ENCODE data around the gene LRRC38.

The LRRC38 gene

DNA sequence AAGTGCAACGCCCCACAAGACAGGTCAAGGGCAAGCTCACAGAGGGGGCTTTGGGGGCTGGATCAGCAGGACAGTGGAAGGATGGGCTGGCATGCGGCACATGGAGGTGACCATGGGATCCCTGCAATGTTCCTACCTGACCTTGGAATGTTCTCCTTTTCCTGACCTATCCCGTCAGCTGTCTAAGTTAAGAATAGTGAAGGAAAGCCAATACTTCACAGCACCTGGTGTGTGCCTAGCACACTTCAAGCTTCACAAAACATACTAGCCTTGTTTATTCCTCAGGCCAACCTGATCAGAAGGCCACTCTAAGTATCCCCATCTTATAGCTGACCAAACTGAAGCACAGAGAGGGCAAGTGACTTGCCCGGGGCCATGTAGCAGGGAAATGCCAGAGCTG, 31.2 kb downstream of the LRRC38 start:
- TF ChIP-seq, protein P1, sequence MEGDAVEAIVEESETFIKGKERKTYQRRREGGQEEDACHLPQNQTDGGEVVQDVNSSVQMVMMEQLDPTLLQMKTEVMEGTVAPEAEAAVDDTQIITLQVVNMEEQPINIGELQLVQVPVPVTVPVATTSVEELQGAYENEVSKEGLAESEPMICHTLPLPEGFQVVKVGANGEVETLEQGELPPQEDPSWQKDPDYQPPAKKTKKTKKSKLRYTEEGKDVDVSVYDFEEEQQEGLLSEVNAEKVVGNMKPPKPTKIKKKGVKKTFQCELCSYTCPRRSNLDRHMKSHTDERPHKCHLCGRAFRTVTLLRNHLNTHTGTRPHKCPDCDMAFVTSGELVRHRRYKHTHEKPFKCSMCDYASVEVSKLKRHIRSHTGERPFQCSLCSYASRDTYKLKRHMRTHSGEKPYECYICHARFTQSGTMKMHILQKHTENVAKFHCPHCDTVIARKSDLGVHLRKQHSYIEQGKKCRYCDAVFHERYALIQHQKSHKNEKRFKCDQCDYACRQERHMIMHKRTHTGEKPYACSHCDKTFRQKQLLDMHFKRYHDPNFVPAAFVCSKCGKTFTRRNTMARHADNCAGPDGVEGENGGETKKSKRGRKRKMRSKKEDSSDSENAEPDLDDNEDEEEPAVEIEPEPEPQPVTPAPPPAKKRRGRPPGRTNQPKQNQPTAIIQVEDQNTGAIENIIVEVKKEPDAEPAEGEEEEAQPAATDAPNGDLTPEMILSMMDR (IDR thresholded peaks at IDR 0.05; ENCODE audit: low read depth, low read length) = no peak
- TF ChIP-seq MYC (IDR thresholded peaks at IDR 0.05; ENCODE audit: low read depth, low read length) (no peak), POLR2A (IDR thresholded peaks at IDR 0.05; ENCODE audit: extremely low read depth, insufficient read length) (no peak)
- TF ChIP-seq, protein P2, sequence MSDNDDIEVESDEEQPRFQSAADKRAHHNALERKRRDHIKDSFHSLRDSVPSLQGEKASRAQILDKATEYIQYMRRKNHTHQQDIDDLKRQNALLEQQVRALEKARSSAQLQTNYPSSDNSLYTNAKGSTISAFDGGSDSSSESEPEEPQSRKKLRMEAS (IDR thresholded peaks at IDR 0.05; ENCODE audit: low read depth, low read length) = no peak
- no peak for DNase-seq (ENCODE audit: low read depth)
- H3K4me3 ChIP-seq (ENCODE audit: low read depth, low read length) = no peak overlapping the region

DNA sequence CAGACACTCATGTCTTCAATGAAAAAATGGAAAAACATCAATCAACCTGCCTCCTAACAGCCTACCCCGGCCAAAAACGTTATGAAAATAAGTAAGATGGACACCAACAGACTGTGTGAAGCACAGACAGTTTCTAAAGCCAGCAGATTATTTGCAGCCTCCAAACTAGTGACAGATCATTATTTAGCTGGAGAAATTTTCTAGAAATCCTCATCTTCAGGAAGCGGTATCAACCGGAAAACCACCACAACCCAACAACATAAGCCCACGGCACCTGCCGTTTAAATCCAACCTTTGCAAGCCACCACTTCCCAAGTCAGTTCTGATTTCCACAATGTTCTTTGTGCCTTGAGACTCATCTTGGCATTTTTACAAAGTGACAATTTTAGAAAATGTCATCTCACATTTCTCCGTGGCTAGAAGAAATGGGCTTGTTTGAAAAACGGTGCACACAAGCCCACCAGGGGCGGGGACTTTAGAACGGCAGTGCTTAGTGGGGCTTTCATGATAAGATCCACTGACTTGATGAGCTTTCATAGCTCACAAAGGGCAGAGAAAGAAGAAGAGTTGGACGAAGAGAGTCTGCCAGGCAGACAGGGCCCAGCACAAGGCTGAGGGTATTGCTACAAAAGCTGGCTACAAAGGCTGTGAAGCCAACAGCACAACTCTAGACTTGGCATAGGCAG, 34.5 kb downstream of the LRRC38 start:
- no peak overlapping the region for H3K4me3 ChIP-seq (ENCODE audit: low read depth, low read length)
- TF ChIP-seq, protein P1 (IDR thresholded peaks at IDR 0.05; ENCODE audit: low read depth, low read length) = no peak
- TF ChIP-seq, protein P2 (IDR thresholded peaks at IDR 0.05; ENCODE audit: low read depth, low read length) = no peak
- TF ChIP-seq MYC (IDR thresholded peaks at IDR 0.05; ENCODE audit: low read depth, low read length) (no peak), POLR2A (IDR thresholded peaks at IDR 0.05; ENCODE audit: extremely low read depth, insufficient read length) (no peak)
- DNase-seq (ENCODE audit: low read depth) = no peak

DNA sequence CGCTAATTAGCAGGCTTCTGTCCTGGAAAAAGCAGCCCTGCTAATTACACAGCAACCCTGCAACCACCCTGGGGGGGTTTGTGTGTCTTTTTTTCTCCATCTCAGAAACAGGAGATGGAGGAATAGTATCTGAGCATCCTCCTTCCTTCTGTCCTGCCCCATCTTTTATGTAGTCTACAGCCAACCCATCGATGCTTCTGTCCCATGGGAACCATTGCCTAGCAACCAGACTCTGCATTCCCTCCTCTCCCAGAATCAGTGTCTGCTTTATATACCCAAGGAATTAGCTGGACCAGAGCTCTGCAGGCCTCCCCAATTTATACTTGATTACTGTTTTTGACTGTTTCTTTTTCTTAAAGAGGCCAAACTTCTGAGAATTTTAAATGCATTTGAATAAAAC, 35.1 kb downstream of the LRRC38 start:
- TF ChIP-seq MYC (IDR thresholded peaks at IDR 0.05; ENCODE audit: low read depth, low read length) (no peak), POLR2A (IDR thresholded peaks at IDR 0.05; ENCODE audit: extremely low read depth, insufficient read length) (no peak)
- TF ChIP-seq, protein P2 (IDR thresholded peaks at IDR 0.05; ENCODE audit: low read depth, low read length) = no peak
- TF ChIP-seq, protein P1 (IDR thresholded peaks at IDR 0.05; ENCODE audit: low read depth, low read length) = no peak
- no peak overlapping the region for H3K4me3 ChIP-seq (ENCODE audit: low read depth, low read length)
- DNase-seq (ENCODE audit: low read depth) = no peak

DNA sequence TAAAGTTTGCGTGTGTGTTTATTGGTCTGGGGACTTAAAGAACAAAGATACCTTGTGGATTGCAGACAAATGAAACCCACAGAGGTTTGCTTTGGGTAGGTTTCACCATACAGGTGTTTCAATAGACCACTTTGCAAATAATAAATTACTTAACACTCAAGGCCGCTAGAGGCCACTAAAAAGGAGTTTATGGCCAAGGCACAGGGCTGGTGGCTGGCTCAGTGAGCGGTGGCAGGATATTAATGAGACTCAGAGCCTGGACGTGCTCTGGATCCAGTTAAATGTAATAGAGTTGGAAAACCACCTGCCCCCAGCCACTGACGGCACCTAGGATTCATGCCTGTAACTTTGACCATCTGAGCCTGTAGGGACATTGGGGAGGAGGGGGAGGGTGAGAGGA, 44.5 kb downstream of the LRRC38 start:
- no peak for TF ChIP-seq MYC (IDR thresholded peaks at IDR 0.05; ENCODE audit: low read depth, low read length)
- TF ChIP-seq, protein P2 (IDR thresholded peaks at IDR 0.05; ENCODE audit: low read depth, low read length) = no peak
- TF ChIP-seq POLR2A (IDR thresholded peaks at IDR 0.05; ENCODE audit: extremely low read depth, insufficient read length) = no peak
- TF ChIP-seq, protein P1 (IDR thresholded peaks at IDR 0.05; ENCODE audit: low read depth, low read length) = peak; percentile 17
- DNase-seq (ENCODE audit: low read depth) = peak; percentile 19
- no peak overlapping the region for H3K4me3 ChIP-seq (ENCODE audit: low read depth, low read length)

DNA sequence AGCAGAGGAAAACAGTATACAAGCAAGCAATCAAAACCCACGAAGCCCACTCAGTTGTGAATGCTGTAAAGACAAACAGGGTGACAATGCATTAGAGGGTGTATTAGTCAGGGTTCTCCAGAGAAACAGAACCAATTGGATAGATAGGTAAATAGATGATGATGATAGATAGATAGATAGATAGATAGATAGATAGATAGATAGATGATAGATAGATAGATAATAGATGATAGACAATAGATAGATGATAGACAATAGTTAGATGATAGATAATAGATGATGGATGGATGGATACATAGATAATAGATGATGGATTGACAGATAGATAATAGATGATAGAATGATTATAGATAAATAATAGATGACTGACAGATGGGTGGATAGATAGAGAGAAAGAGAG, 48.3 kb downstream of the LRRC38 start:
- no peak for DNase-seq (ENCODE audit: low read depth)
- TF ChIP-seq, protein P2 (IDR thresholded peaks at IDR 0.05; ENCODE audit: low read depth, low read length) = no peak
- TF ChIP-seq POLR2A (IDR thresholded peaks at IDR 0.05; ENCODE audit: extremely low read depth, insufficient read length) = no peak
- TF ChIP-seq MYC (IDR thresholded peaks at IDR 0.05; ENCODE audit: low read depth, low read length) = no peak
- TF ChIP-seq, protein P1 (IDR thresholded peaks at IDR 0.05; ENCODE audit: low read depth, low read length) = no peak
- H3K4me3 ChIP-seq (ENCODE audit: low read depth, low read length) = no peak overlapping the region
